Erythroblast (primary cell): ENCODE measurements around the gene IVD.

Experiments used
- GATA1 ChIP-seq: IDR thresholded peaks from 2 replicates; pipeline ENCODE4 v1.6.1; 2011; ENCODE audit warnings: low read depth, mild to moderate bottlenecking, control low read depth, low read length, moderate library complexity
- POLR2A ChIP-seq: IDR thresholded peaks from 2 replicates; pipeline ENCODE4 v1.6.1; 2011; ENCODE audit warnings: mild to moderate bottlenecking, low read length

GRCh38 chr15:40379374-40379773 lies 26.2 kb upstream of the IVD start:
- TF ChIP-seq POLR2A (no peak), GATA1 (no peak)
